Adrenal gland (tissue), 12 donors: ENCODE measurements around the gene ZNF562. TPM values are rescaled to one million over a fixed set of nuclear protein-coding genes. Genes with fewer than 3 reads are reported as not detected.
A peak's percentile ranks its signal among the peaks of the same experiment; 100 is the strongest.

Experiments
- DNase-seq, 7 donors: peaks; one replicate each; pipeline ENCODE4 v3.0.0-alpha.2; 2019 to 2020
- H3K27ac ChIP-seq, 5 donors: fragments of 200-600 bp; sonication (generic) in 4 of 5; 1 replicate in 3 of 5; 2 replicates in 2 of 5; pipeline versions ENCODE4 v1.5.1 to v1.8.0; 2016 to 2020; ENCODE audit warnings: mild to moderate bottlenecking in 1 of 5
- H3K27me3 ChIP-seq: fragments of 200-600 bp; 2 replicates; pipeline ENCODE4 v1.8.0; 2021
- H3K36me3 ChIP-seq, 2 donors: fragments of 200-600 bp; replicated peaks in 1 of 2; 1 replicate in 1 of 2; 2 replicates in 1 of 2; pipeline versions ENCODE4 v1.5.1 to v1.8.0; 2018 to 2022
- H3K4me1 ChIP-seq, 2 donors: fragments of 200-600 bp; replicated peaks in 1 of 2; 1 replicate in 1 of 2; 2 replicates in 1 of 2; pipeline versions ENCODE4 v1.5.1 to v1.8.0; 2018 to 2021
- H3K4me3 ChIP-seq, 4 donors: fragments of 200-600 bp; sonication (generic) in 3 of 4; one replicate each; pipeline ENCODE4 v1.5.1; 2016 to 2018
- H3K9me3 ChIP-seq, 3 donors: fragments of 200-600 bp; sonication (generic) in 1 of 3; replicated peaks in 1 of 3; 1 replicate in 2 of 3; 2 replicates in 1 of 3; pipeline versions ENCODE4 v1.5.1 to v1.8.0; 2016 to 2021
- CTCF ChIP-seq, 6 experiments: fragments of 450-650 bp in 4 of 6; fragments of 200-600 bp in 2 of 6; sonication (generic) in 1 of 6; IDR thresholded peaks; 1 replicate in 5 of 6; 2 replicates in 1 of 6; pipeline versions ENCODE4 v1.5.1 to v1.8.0; 2016 to 2021; ENCODE audit warnings: antibody characterized with exemption in 6 of 6, mild to moderate bottlenecking in 2 of 6, moderate library complexity in 1 of 6
- POLR2A ChIP-seq, 2 donors: fragments of 450-650 bp; IDR thresholded peaks; one replicate each; pipeline ENCODE4 v1.6.1; 2017; ENCODE audit warnings: antibody characterized with exemption in 2 of 2, mild to moderate bottlenecking in 2 of 2, moderate library complexity in 1 of 2
- WGBS, 4 donors: extraction: QIAGEN DNeasy Blood & Tissue Kit in 2 of 4; methylation state at CpG; one replicate each; pipeline versions ENCODE4 v1.1.5 to v1.1.7; 2013 to 2017; 5-methylcytosine and 5-hydroxymethylcytosine counted together
- intact Hi-C, 2 donors: fragments of 100-400 bp; cut with DNase I; formaldehyde crosslinking; loops; one replicate each; pipeline versions ENCODE4 v1.14.1 to v1.15.0; 2022 to 2023
- polyA plus RNA-seq, 3 donors: library from polyadenylated mRNA; stranded (reverse); fragments of 200-250 nt in 2 of 3; fragments of 350-450 nt in 1 of 3; fragmentation: Illumina TruSeq in 1 of 3; extraction: RNeasy Lipid Tissue Mini Kit (QIAGEN cat#74804) in 1 of 3; gene quantifications; one replicate each; pipeline ENCODE4 v1.2.3, GENCODE V29; 2013 to 2014
- total RNA-seq, 9 donors: library from RNA; depleted of rRNA in 4 of 9; stranded (reverse); fragments of >200 nt in 4 of 9; fragments of 120-200 nt in 1 of 9; fragmentation: NEBNext Ultra II Directional in 1 of 9; extraction: Animal tissue kit (Norgen Biotek cat#: 25700) in 1 of 9; gene quantifications; one replicate each; pipeline versions ENCODE4 v1.1.0 to v1.2.4, GENCODE V29; 2013 to 2023
- donor health status: healthy with polysubstance abuse.
- donor health status: Bipolar disorder and iron deficiency.
- donor health status: DM: yes; HTN: yes; CAD: no.
- donor health status: DM: no; HTN: no; CAD: no.
- donor health status: DM: no; HTN: no; CAD: no.
- donor health status: DM: yes; HTN: yes; CAD: no.

Gene ZNF562
- total and polyA plus RNA-seq, 12 donors = 3.4 to 35.1 (median 23.2) TPM

- H3K9me3 ChIP-seq = peaks cover 0 to 23% (median 0%) of the 10 kb centered on the region in 3 donors
- intact Hi-C loops = no loop called here
- DNase-seq = no peak
- TF ChIP-seq POLR2A (IDR thresholded peaks at IDR 0.05) (no peak), CTCF (IDR thresholded peaks at IDR 0.05) (no peak)
- no peak overlapping the region for H3K4me3 ChIP-seq
- H3K27me3 ChIP-seq = no peaks in the 10 kb centered on the region
- H3K4me1 ChIP-seq = peaks cover 9 to 11% of the 10 kb centered on the region in 2 donors
- H3K27ac ChIP-seq = no peak overlapping the region
- H3K36me3 ChIP-seq = peaks cover 0 to 84% of the 10 kb centered on the region in 2 donors
Observed at GRCh38 chr19:9615844-9616243, 59.1 kb downstream of the ZNF562 start.

DNA sequence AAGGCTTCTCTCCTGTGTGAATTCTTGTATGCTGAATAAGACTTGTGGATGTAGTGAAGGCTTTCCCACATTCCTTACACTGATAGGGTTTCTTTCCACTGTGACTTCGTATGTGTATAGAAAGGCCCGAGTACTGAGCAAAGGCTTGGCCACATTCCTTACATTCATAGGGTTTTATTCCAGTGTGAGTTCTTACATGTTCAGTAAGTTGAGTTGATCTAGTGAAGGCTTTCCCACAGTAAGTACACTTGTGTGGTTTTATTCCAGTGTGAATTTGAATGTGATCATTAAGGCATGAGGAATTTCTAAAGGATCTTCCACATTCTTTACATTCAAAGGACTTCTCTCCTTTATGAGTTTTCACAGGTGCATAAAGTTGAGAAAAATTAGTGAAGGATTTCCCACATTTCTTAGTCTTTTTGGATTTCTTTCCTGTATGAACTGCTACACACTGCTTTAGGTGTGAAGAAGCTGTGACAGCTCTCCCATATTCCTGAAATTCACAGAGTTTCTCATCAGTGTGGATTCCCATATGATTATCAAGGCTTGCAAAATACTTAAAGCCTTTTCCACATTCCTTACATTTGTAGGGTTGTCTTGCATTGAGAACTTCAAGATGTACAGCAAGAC lies 64.3 kb downstream of the ZNF562 start:
- no peaks in the 10 kb centered on the region for H3K27me3 ChIP-seq
- peaks cover 0 to 57% (median 0%) of the 10 kb centered on the region in 3 donors for H3K9me3 ChIP-seq
- no peak for DNase-seq
- peak overlapping the region in 1 of 4 donors; percentile 17 for H3K4me3 ChIP-seq
- peaks cover 0 to 56% of the 10 kb centered on the region in 2 donors for H3K36me3 ChIP-seq
- H3K4me1 ChIP-seq = no peaks in the 10 kb centered on the region
- 96 to 99% (median 96%) methylated on average over 2 of the region's 2 CpGs for WGBS, 4 donors
- TF ChIP-seq POLR2A (IDR thresholded peaks at IDR 0.05) = no peak
- TF ChIP-seq CTCF (IDR thresholded peaks at IDR 0.05) = no peak
- no peak overlapping the region for H3K27ac ChIP-seq
- intact Hi-C loops = no loop called here

DNA sequence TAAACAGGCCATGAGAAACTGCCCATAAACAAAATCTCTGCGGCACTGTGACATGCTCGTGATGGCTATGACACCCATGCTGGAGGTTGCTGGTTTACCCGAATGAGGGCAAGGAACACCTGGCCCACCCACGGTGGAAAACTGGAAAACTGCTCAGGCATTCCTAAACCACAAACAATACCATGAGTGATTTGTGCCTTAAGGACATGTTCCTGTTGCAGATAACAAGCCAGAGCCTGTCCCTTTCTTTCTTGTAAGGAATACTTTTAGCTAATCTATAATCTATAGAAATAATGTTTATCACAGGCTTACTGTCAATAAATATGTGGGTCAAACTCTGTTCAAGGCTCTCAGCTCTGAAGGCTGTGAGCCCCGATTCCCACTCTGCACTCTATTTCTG lies 66.0 kb downstream of the ZNF562 start:
- TF ChIP-seq POLR2A (IDR thresholded peaks at IDR 0.05) (no peak), CTCF (IDR thresholded peaks at IDR 0.05) (no peak)
- H3K4me1 ChIP-seq = no peaks in the 10 kb centered on the region
- no peaks in the 10 kb centered on the region for H3K27me3 ChIP-seq
- no peak overlapping the region for H3K4me3 ChIP-seq
- H3K36me3 ChIP-seq = peaks cover 0 to 39% of the 10 kb centered on the region in 2 donors
- H3K9me3 ChIP-seq = peaks cover 0 to 57% (median 0%) of the 10 kb centered on the region in 3 donors
- intact Hi-C loops = no loop called here
- 90 to 94% (median 92%) methylated on average over 5 of the region's 5 CpGs for WGBS, 4 donors
- no peak for DNase-seq
- H3K27ac ChIP-seq = no peak overlapping the region

DNA sequence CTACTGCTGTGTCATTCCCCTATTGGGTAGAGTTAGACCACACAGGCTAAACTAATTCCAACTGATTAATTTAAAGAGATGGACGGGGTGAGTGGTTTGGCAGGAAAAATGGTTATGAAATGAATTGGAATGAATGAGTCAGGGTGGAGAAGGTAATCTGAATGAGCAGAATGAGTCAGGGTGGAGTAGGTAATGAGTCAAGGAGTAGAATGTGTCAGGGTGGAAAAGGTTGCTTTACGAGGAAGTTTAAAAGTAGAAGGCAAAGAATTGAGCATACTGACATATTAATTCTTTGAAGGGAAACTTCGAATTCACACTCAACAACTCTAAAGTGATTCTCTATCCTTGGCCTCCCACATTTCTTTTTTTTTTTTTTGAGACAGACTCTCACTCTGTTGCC lies 77.9 kb downstream of the ZNF562 start:
- DNase-seq = no peak
- WGBS, 4 donors = 65 to 80% (median 73%) methylated on average over 3 of the region's 3 CpGs
- no peaks in the 10 kb centered on the region for H3K36me3 ChIP-seq
- H3K9me3 ChIP-seq = peaks cover 0 to 7% (median 0%) of the 10 kb centered on the region in 3 donors
- H3K4me1 ChIP-seq = no peaks in the 10 kb centered on the region
- H3K27me3 ChIP-seq = no peaks in the 10 kb centered on the region
- H3K27ac ChIP-seq = no peak overlapping the region
- no peak overlapping the region for H3K4me3 ChIP-seq
- intact Hi-C loops = no loop called here
- TF ChIP-seq POLR2A (IDR thresholded peaks at IDR 0.05) (no peak), CTCF (IDR thresholded peaks at IDR 0.05) (no peak)

Other genes with a start within 250 kb of the ZNF562 start
- 10 to 100 TPM in 8 of 9 donors, 1 to 10 TPM in 1; 7.5 to 27.2 (median 19.1) TPM for gene ZNF266, start 239.5 kb downstream of the ZNF562 start, total RNA-seq
- 10 to 100 TPM; 10.5 to 51.7 (median 48.1) TPM for gene ZNF266, start 239.5 kb downstream of the ZNF562 start, polyA plus RNA-seq
- gene ZNF560, start 176.5 kb downstream of the ZNF562 start, total RNA-seq = under 1 TPM in 1 of 9 donors, not detected in 8; 0.06 TPM
- under 1 TPM in 1 of 3 donors, not detected in 2; 0.17 TPM for gene ZNF560, start 176.5 kb downstream of the ZNF562 start, polyA plus RNA-seq
- gene ZNF426, start 136.5 kb downstream of the ZNF562 start, total RNA-seq = 10 to 100 TPM; 10.6 to 24.8 (median 15.9) TPM
- 1 to 10 TPM; 2.3 to 7.2 (median 3.1) TPM for gene ZNF426, start 136.5 kb downstream of the ZNF562 start, polyA plus RNA-seq
- gene ZNF121, start 90.6 kb downstream of the ZNF562 start, total RNA-seq = 10 to 100 TPM in 8 of 9 donors, 1 to 10 TPM in 1; 4.7 to 35.6 (median 25.2) TPM
- 10 to 100 TPM in 1 of 3 donors, 1 to 10 TPM in 2; 6.8 to 13.2 (median 7.0) TPM for gene ZNF121, start 90.6 kb downstream of the ZNF562 start, polyA plus RNA-seq
- 10 to 100 TPM; 17.8 to 57.9 (median 34.6) TPM for gene ZNF561, start 53.9 kb downstream of the ZNF562 start, total RNA-seq
- 10 to 100 TPM; 20.1 to 28.9 (median 25.4) TPM for gene ZNF561, start 53.9 kb downstream of the ZNF562 start, polyA plus RNA-seq
- gene ZNF846, start 93.6 kb upstream of the ZNF562 start, total RNA-seq = 10 to 100 TPM in 4 of 9 donors, 1 to 10 TPM in 5; 7.1 to 20.3 (median 9.8) TPM
- gene ZNF846, start 93.6 kb upstream of the ZNF562 start, polyA plus RNA-seq = 10 to 100 TPM in 1 of 3 donors, 1 to 10 TPM in 2; 5.2 to 24.8 (median 7.9) TPM
- gene FBXL12, start 144.0 kb upstream of the ZNF562 start, total RNA-seq = 10 to 100 TPM; 12.4 to 23.7 (median 20.1) TPM
- 10 to 100 TPM in 2 of 3 donors, 1 to 10 TPM in 1; 6.6 to 31.7 (median 30.6) TPM for gene FBXL12, start 144.0 kb upstream of the ZNF562 start, polyA plus RNA-seq
- gene UBL5, start 152.8 kb upstream of the ZNF562 start, total RNA-seq = 100 to 1,000 TPM; 410 to 722 (median 492) TPM
- 1,000 to 10,000 TPM in 2 of 3 donors, 100 to 1,000 TPM in 1; 352 to 2,424 (median 1,146) TPM for gene UBL5, start 152.8 kb upstream of the ZNF562 start, polyA plus RNA-seq
- 100 to 1,000 TPM in 8 of 9 donors, 10 to 100 TPM in 1; 75.5 to 177 (median 121) TPM for gene PIN1, start 160.2 kb upstream of the ZNF562 start, total RNA-seq
- gene PIN1, start 160.2 kb upstream of the ZNF562 start, polyA plus RNA-seq = 10 to 100 TPM; 28.5 to 95.2 (median 94.1) TPM